ENCODE results near the gene KRIT1.
"Not testable (repeated sequence)": the region's sequence is repeated elsewhere in the genome, so short reads cannot be mapped to it uniquely, and the experiment has no call there.

The KRIT1 gene

GRCh38 chr7:92200791-92201190 is 44.9 kb downstream of the KRIT1 start:
- Histone ChIP-seq H3K27me3 (ENCODE audit: control insufficient read depth, insufficient read depth, low read length) (no peaks in the 10 kb centered on the region), H3K9me3 (ENCODE audit: control insufficient read depth, insufficient read depth, low read length) (no peaks in the 10 kb centered on the region), H3K36me3 (ENCODE audit: control insufficient read depth, insufficient read depth, low read length) (no peaks in the 10 kb centered on the region), H3K4me1 (ENCODE audit: control insufficient read depth, insufficient read depth, low read length) (no peaks in the 10 kb centered on the region), H3K4me3 (ENCODE audit: low read length) (no peak overlapping the region), H3K27ac (ENCODE audit: low read length) (no peak overlapping the region)
- no CpG with 5 or more reads among the region's 1 CpG for WGBS (ENCODE audit: insufficient coverage, insufficient read length)
- no peak for DNase-seq (ENCODE audit: low read depth, low spot score)

DNA sequence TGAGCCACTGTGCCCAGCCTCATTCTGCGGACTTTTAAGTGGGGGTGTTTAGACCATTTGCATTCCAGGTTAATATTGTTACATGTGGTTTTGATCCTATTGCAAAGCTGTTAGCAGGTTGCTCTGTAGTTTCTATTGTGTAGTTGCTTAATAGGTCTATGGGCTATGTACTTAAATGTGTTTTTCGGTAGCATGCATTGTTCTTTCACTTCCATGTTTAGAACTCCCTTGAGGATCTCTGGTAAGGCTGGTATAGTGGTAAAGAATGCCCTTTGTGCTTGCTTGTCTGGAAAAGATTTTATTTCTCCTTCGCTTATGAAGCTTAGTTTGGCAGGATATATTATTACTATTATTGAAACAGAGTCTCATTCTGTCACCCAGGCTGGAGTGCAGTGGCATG is 53.4 kb downstream of the KRIT1 start:
- Histone ChIP-seq H3K27ac (ENCODE audit: low read length) (no peak overlapping the region), H3K27me3 (ENCODE audit: control insufficient read depth, insufficient read depth, low read length) (no peaks in the 10 kb centered on the region), H3K4me1 (ENCODE audit: control insufficient read depth, insufficient read depth, low read length) (no peaks in the 10 kb centered on the region), H3K4me3 (ENCODE audit: low read length) (no peak overlapping the region), H3K9me3 (ENCODE audit: control insufficient read depth, insufficient read depth, low read length) (peaks cover 2% of the 10 kb centered on the region; the same call in 1 of the 2 replicates), H3K36me3 (ENCODE audit: control insufficient read depth, insufficient read depth, low read length) (no peaks in the 10 kb centered on the region)
- no CpG with 5 or more reads among the region's 3 CpGs for WGBS (ENCODE audit: insufficient coverage, insufficient read length)
- no peak for DNase-seq (ENCODE audit: low read depth, low spot score)

- not testable (repeated sequence) for H3K4me3 ChIP-seq (ENCODE audit: low read length); H3K36me3 ChIP-seq (ENCODE audit: control insufficient read depth, insufficient read depth, low read length); H3K27me3 ChIP-seq (ENCODE audit: control insufficient read depth, insufficient read depth, low read length); DNase-seq (ENCODE audit: low read depth, low spot score); H3K27ac ChIP-seq (ENCODE audit: low read length); H3K9me3 ChIP-seq (ENCODE audit: control insufficient read depth, insufficient read depth, low read length); H3K4me1 ChIP-seq (ENCODE audit: control insufficient read depth, insufficient read depth, low read length)
- WGBS (ENCODE audit: insufficient coverage, insufficient read length): no CpG with 5 or more reads among the region's 15 CpGs
These were observed 56.5 kb downstream of the KRIT1 start for GRCh38 chr7:92189246-92189645.

DNA sequence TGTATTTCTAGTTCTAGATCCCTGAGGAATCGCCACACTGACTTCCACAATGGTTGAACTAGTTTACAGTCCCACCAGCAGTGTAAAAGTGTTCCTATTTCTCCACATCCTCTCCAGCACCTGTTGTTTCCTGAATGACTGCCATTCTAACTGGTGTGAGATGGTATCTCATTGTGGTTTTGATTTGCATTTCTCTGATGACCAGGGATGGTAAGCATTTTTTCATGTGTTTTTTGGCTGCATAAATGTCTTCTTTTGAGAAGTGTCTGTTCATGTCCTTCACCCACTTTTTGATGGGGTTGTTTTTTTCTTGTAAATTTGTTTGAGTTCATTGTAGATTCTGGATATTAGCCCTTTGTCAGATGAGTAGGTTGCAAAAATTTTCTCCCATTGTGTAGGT is 61.4 kb downstream of the KRIT1 start:
- H3K4me1 ChIP-seq (ENCODE audit: control insufficient read depth, insufficient read depth, low read length); H3K9me3 ChIP-seq (ENCODE audit: control insufficient read depth, insufficient read depth, low read length); DNase-seq (ENCODE audit: low read depth, low spot score); H3K27me3 ChIP-seq (ENCODE audit: control insufficient read depth, insufficient read depth, low read length); H3K36me3 ChIP-seq (ENCODE audit: control insufficient read depth, insufficient read depth, low read length); H3K4me3 ChIP-seq (ENCODE audit: low read length); H3K27ac ChIP-seq (ENCODE audit: low read length): not testable (repeated sequence)
- no CpG with 5 or more reads among the region's 1 CpG for WGBS (ENCODE audit: insufficient coverage, insufficient read length)

DNA sequence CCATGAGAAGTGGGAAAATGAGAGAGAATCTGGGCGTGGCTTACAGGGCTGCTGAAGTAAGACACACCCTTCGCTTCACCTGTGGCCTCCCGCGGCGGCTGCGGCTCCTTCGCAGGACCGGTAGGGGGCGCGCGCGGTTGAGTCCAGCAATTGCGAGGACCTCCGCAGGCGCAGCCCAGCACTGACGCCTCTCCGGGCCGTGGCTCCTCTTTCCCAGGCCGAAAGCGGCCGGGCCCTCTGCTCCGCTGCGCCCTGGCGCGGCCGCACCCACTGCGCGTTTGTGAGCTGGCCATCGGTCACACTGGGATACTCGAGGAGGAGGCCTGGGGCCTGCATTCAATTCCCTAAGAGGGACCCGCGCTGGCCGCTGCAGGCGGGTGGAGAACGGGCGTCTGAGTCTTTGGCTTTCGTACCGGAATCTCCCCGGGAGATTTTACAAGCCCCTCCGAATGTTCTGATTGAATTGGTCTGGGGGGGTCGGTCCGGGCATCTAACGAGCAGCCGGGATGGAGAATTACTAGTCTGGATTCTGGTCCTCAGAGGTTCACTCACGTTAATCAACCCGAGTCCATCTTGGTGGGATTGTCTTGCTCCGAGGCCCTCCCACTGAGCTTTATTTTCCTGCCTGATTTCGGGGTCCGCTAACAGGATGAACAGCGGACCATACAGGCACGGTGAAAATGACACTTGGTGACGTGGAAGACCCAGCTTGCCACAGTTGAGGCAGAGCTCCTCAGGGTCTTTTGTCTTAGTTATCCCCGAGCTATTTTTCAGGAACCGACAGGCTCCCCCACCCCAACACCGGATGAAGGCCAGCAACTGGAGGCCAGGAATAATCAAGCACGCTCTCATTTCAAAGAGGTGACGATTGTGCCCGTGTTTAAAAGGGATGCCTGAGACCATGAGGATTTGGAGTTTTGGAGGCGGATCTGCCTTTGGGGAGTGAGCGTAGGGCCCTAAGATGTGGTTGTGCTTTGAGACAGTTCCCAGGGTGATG is 66.5 kb downstream of the KRIT1 start, which contains the start of gene LRRD1:
Gene LRRD1, minus strand, starts transcription at position 215 of the 997 bp plus-strand sequence. CDS start 13,940 bp downstream, outside the sequence.
- H3K4me3 ChIP-seq (ENCODE audit: low read length): peak within 1 kb of the TSS; percentile 29; the same call in 1 of the 2 replicates
- WGBS (ENCODE audit: insufficient coverage, insufficient read length): no CpG with 5 or more reads among the region's 60 CpGs
- H3K36me3 ChIP-seq (ENCODE audit: control insufficient read depth, insufficient read depth, low read length): no peaks in the 10 kb centered on the region
- H3K27me3 ChIP-seq (ENCODE audit: control insufficient read depth, insufficient read depth, low read length): no peaks in the 10 kb centered on the region
- H3K9me3 ChIP-seq (ENCODE audit: control insufficient read depth, insufficient read depth, low read length): no peaks in the 10 kb centered on the region
- H3K27ac ChIP-seq (ENCODE audit: low read length): no peak within 1 kb of the TSS
- DNase-seq (ENCODE audit: low read depth, low spot score): peak; percentile 55
- H3K4me1 ChIP-seq (ENCODE audit: control insufficient read depth, insufficient read depth, low read length): no peaks in the 10 kb centered on the region

- Histone ChIP-seq H3K27me3 (ENCODE audit: control insufficient read depth, insufficient read depth, low read length) (no peaks in the 10 kb centered on the region), H3K27ac (ENCODE audit: low read length) (no peak overlapping the region), H3K36me3 (ENCODE audit: control insufficient read depth, insufficient read depth, low read length) (no peaks in the 10 kb centered on the region), H3K9me3 (ENCODE audit: control insufficient read depth, insufficient read depth, low read length) (no peaks in the 10 kb centered on the region), H3K4me3 (ENCODE audit: low read length) (no peak overlapping the region), H3K4me1 (ENCODE audit: control insufficient read depth, insufficient read depth, low read length) (no peaks in the 10 kb centered on the region)
- no peak for DNase-seq (ENCODE audit: low read depth, low spot score)
These were observed 68.4 kb downstream of the KRIT1 start for GRCh38 chr7:92177362-92177761.

DNA sequence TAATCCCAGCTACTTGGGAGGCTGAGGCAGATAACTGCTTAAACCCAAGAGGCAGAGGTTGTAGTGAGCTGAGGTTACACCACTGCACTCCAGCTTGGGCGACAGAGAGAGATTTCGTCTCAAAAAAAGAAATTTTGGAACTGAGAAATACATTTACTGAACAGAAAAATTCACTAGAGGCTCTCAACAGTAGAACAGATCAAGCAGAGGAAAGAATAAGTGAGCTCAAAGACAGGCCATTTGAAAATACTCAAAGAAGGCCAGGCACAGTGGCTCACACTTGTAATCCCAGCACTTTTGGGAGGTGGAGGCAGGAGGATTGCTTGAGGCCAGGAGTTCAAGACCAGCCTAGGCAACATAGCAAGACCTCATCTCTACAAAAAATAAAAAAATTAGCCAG is 76.2 kb downstream of the KRIT1 start:
- not testable (repeated sequence) for H3K9me3 ChIP-seq (ENCODE audit: control insufficient read depth, insufficient read depth, low read length); H3K27me3 ChIP-seq (ENCODE audit: control insufficient read depth, insufficient read depth, low read length); DNase-seq (ENCODE audit: low read depth, low spot score); H3K4me1 ChIP-seq (ENCODE audit: control insufficient read depth, insufficient read depth, low read length); H3K36me3 ChIP-seq (ENCODE audit: control insufficient read depth, insufficient read depth, low read length); H3K4me3 ChIP-seq (ENCODE audit: low read length); H3K27ac ChIP-seq (ENCODE audit: low read length)
- no CpG with 5 or more reads among the region's 2 CpGs for WGBS (ENCODE audit: insufficient coverage, insufficient read length)

DNA sequence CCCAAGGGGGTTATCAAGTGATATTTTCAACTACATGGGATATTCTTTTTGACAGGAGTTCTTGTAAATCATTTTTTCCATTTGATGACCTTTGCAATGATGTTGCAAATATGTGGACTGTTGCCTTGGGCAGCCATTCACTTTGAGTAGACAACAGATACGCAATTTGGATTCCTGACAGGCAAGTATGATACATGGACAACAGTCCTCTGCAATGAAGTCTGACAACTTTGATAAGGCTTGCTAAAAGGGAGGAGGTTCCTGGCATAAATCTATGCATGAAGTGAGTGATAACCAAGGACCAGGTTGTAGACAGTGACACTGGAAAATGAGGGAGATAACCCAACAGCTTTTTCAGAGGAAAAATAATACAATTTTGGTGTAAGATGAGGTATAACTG is 84.4 kb downstream of the KRIT1 start:
- Histone ChIP-seq H3K4me1 (ENCODE audit: control insufficient read depth, insufficient read depth, low read length) (no peaks in the 10 kb centered on the region), H3K36me3 (ENCODE audit: control insufficient read depth, insufficient read depth, low read length) (no peaks in the 10 kb centered on the region), H3K9me3 (ENCODE audit: control insufficient read depth, insufficient read depth, low read length) (no peaks in the 10 kb centered on the region), H3K27me3 (ENCODE audit: control insufficient read depth, insufficient read depth, low read length) (no peaks in the 10 kb centered on the region), H3K27ac (ENCODE audit: low read length) (no peak overlapping the region), H3K4me3 (ENCODE audit: low read length) (no peak overlapping the region)
- no CpG with 5 or more reads among the region's 1 CpG for WGBS (ENCODE audit: insufficient coverage, insufficient read length)
- no peak for DNase-seq (ENCODE audit: low read depth, low spot score)

GRCh38 chr7:92158660-92159575 is 86.8 kb downstream of the KRIT1 start:
- H3K27ac ChIP-seq (ENCODE audit: low read length): no peak overlapping the region
- no peaks in the 10 kb centered on the region for H3K9me3 ChIP-seq (ENCODE audit: control insufficient read depth, insufficient read depth, low read length)
- WGBS (ENCODE audit: insufficient coverage, insufficient read length): no CpG with 5 or more reads among the region's 3 CpGs
- no peaks in the 10 kb centered on the region for H3K36me3 ChIP-seq (ENCODE audit: control insufficient read depth, insufficient read depth, low read length)
- no peak for DNase-seq (ENCODE audit: low read depth, low spot score)
- no peaks in the 10 kb centered on the region for H3K27me3 ChIP-seq (ENCODE audit: control insufficient read depth, insufficient read depth, low read length)
- no peaks in the 10 kb centered on the region for H3K4me1 ChIP-seq (ENCODE audit: control insufficient read depth, insufficient read depth, low read length)
- no peak overlapping the region for H3K4me3 ChIP-seq (ENCODE audit: low read length)

DNA sequence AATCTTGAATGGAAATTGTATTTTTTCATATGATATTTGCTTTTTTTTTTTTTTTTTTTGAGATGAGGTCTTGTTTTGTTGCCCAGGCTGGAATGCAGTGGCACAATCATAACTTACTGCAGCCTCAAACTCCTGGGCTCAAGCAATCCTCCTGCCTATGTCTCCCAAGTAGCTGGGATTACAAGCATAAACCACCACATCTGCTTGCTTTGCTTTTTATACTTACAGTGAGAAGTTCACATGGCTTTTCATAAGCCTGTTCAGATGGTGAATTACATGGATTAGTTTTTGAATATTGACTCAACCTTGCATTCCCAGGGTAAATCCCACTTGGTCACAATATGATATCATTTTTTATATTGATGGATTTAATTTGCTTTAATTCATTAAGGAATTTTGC is 88.7 kb downstream of the KRIT1 start:
- Histone ChIP-seq H3K27ac (ENCODE audit: low read length) (no peak overlapping the region), H3K27me3 (ENCODE audit: control insufficient read depth, insufficient read depth, low read length) (no peaks in the 10 kb centered on the region), H3K36me3 (ENCODE audit: control insufficient read depth, insufficient read depth, low read length) (no peaks in the 10 kb centered on the region), H3K4me1 (ENCODE audit: control insufficient read depth, insufficient read depth, low read length) (no peaks in the 10 kb centered on the region), H3K4me3 (ENCODE audit: low read length) (no peak overlapping the region), H3K9me3 (ENCODE audit: control insufficient read depth, insufficient read depth, low read length) (no peaks in the 10 kb centered on the region)
- no peak for DNase-seq (ENCODE audit: low read depth, low spot score)

All from iPS DF 6.9 (cell line).